NT2/D1 (cell line): ENCODE data around the gene OR51B5.

Experiments
- SUZ12 ChIP-seq: IDR thresholded peaks from 2 replicates; pipeline ENCODE4 v1.6.1; 2011; ENCODE audit not compliant: insufficient read length, insufficient read depth; ENCODE audit errors: extremely low read depth
- ZNF274 ChIP-seq: IDR thresholded peaks from 2 replicates; pipeline ENCODE4 v1.6.1; 2011; ENCODE audit warnings: mild to moderate bottlenecking, low read depth, low read length

DNA sequence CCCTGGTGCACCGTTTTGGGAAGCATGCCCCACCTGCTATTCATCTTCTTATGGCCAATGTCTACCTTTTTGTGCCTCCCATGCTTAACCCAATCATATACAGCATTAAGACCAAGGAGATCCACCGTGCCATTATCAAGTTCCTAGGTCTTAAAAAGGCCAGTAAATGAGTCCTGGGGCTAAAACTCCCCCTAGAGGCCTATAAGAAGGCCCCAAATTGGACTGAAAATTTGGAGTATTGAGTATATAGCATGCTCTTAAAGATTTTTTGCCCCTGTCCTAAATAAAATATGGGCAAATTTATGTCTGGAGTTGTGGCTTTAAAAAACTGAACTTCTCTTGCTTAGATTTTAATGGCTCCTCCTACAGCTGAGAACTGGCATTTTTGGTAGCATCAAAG is 46.9 kb upstream of the OR51B5 start:
- TF ChIP-seq ZNF274, result no peak
- no peak for TF ChIP-seq SUZ12
